Peyer's patch (tissue), 4 donors: ENCODE results near the gene HDAC9. TPM values are rescaled to one million over a fixed set of nuclear protein-coding genes. Genes with fewer than 3 reads are reported as not detected.

ENCODE experiments used
- DNase-seq, 3 donors: peaks; one replicate each; pipeline ENCODE4 v3.0.0-alpha.2; 2017 to 2019
- H3K27ac ChIP-seq, 4 donors: fragments of 200-600 bp; sonication (generic); one replicate each; pipeline ENCODE4 v1.5.1; 2016 to 2019
- H3K27me3 ChIP-seq, 2 donors: fragments of 200-600 bp; sonication (generic); one replicate each; pipeline ENCODE4 v1.5.1; 2019
- H3K36me3 ChIP-seq, 3 donors: fragments of 200-600 bp; sonication (generic); one replicate each; pipeline ENCODE4 v1.5.1; 2016 to 2019
- H3K4me1 ChIP-seq, 4 donors: fragments of 200-600 bp; sonication (generic); one replicate each; pipeline ENCODE4 v1.5.1; 2016 to 2019
- H3K4me3 ChIP-seq, 4 donors: fragments of 200-600 bp; sonication (generic); 1 replicate in 3 of 4; 2 replicates in 1 of 4; pipeline ENCODE4 v1.5.1; 2016 to 2019; ENCODE audit warnings: mild to moderate bottlenecking in 1 of 4
- H3K9me3 ChIP-seq, 4 donors: fragments of 200-600 bp; sonication (generic); one replicate each; pipeline ENCODE4 v1.5.1; 2016 to 2019; ENCODE audit warnings: mild to moderate bottlenecking in 1 of 4
- POLR2A ChIP-seq, 2 donors: fragments of 450-650 bp; IDR thresholded peaks; one replicate each; pipeline ENCODE4 v1.5.1; 2017; ENCODE audit warnings: antibody characterized with exemption in 2 of 2, mild to moderate bottlenecking in 2 of 2, moderate library complexity in 2 of 2
- total RNA-seq, 4 donors: library from RNA; depleted of rRNA; stranded (reverse); fragments of >200 nt; gene quantifications; one replicate each; pipeline ENCODE4 v1.1.0, GENCODE V29; 2016
- TF ChIP-seq, protein P1 (sequence below), 6 experiments: fragments of 450-650 bp in 4 of 6; fragments of 200-600 bp in 2 of 6; sonication (generic) in 1 of 6; IDR thresholded peaks; one replicate each; pipeline ENCODE4 v1.5.1; 2017 to 2019; ENCODE audit warnings: antibody characterized with exemption in 6 of 6, mild to moderate bottlenecking in 3 of 6, moderate library complexity in 1 of 6

Gene HDAC9
- total RNA-seq, 4 donors from 2014 or later: 0.88 to 75.9 (median 4.4) TPM

DNA sequence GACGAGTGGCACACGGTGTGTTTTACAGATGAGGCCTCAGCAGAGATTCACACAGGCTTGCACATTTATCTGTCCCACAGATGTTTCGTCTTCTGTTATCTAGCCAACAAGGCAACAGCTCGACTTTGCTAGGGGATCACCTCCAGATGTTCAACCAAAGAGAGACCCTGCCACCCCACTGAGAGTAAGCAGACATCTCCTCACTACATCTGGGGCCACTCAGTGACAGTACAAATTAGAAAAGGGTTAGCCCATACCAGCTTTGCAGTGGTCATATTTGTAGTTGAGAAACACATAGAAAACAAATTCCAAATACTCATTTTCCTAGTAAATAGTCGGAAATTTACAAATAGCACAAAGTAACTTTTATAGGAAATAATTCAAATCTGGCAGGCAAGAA is 164.2 kb downstream of the HDAC9 start:
- Histone ChIP-seq H3K4me3 (no peak overlapping the region), H3K4me1 (no peaks in the 10 kb centered on the region), H3K36me3 (no peaks in the 10 kb centered on the region), H3K9me3 (no peaks in the 10 kb centered on the region), H3K27me3 (no peaks in the 10 kb centered on the region), H3K27ac (no peak overlapping the region)
- TF ChIP-seq, protein P1, sequence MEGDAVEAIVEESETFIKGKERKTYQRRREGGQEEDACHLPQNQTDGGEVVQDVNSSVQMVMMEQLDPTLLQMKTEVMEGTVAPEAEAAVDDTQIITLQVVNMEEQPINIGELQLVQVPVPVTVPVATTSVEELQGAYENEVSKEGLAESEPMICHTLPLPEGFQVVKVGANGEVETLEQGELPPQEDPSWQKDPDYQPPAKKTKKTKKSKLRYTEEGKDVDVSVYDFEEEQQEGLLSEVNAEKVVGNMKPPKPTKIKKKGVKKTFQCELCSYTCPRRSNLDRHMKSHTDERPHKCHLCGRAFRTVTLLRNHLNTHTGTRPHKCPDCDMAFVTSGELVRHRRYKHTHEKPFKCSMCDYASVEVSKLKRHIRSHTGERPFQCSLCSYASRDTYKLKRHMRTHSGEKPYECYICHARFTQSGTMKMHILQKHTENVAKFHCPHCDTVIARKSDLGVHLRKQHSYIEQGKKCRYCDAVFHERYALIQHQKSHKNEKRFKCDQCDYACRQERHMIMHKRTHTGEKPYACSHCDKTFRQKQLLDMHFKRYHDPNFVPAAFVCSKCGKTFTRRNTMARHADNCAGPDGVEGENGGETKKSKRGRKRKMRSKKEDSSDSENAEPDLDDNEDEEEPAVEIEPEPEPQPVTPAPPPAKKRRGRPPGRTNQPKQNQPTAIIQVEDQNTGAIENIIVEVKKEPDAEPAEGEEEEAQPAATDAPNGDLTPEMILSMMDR (IDR thresholded peaks at IDR 0.05): no peak
- TF ChIP-seq POLR2A (IDR thresholded peaks at IDR 0.05): no peak
- no peak for DNase-seq

DNA sequence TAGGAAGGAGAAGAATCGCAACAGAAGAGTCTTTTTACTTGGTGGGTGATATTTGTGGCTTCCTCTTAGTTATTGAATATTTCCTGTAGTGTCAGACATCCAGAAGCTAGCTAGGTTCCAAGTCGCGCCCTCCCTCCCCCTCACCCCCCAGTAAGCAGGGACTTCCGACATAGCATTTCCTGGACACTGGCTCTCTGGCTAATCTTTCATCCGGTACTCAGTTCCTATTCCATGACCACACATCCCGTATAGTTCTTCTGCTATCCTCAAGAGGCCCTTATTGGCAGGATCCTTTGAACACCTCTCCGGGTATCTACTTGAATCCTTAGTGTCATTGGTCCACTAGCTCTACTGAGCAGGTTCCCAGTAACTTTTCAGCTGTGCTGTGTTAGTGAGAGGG is 167.8 kb downstream of the HDAC9 start:
- TF ChIP-seq, protein P1 (IDR thresholded peaks at IDR 0.05): no peak
- no peak for DNase-seq
- no peaks in the 10 kb centered on the region for H3K27me3 ChIP-seq
- H3K4me3 ChIP-seq: no peak overlapping the region
- no peak overlapping the region for H3K27ac ChIP-seq
- H3K9me3 ChIP-seq: no peaks in the 10 kb centered on the region
- H3K4me1 ChIP-seq: no peaks in the 10 kb centered on the region
- no peaks in the 10 kb centered on the region for H3K36me3 ChIP-seq

DNA sequence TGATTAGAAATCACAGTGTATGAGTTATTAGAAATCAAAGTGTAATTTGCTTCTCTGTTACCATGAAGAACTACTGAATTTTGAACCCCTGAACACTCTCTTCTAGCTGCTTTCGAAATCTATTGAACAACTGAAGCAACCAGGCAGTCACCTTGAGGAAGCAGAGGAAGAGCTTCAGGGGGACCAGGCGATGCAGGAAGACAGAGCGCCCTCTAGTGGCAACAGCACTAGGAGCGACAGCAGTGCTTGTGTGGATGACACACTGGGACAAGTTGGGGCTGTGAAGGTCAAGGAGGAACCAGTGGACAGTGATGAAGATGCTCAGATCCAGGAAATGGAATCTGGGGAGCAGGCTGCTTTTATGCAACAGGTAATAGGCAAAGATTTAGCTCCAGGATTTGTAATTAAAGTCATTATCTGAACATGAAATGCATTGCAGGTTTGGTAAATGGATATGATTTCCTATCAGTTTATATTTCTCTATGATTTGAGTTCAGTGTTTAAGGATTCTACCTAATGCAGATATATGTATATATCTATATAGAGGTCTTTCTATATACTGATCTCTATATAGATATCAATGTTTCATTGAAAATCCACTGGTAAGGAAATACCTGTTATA is 170.7 kb downstream of the HDAC9 start:
- Histone ChIP-seq H3K4me1 (no peaks in the 10 kb centered on the region), H3K27ac (no peak overlapping the region), H3K9me3 (no peaks in the 10 kb centered on the region), H3K4me3 (no peak overlapping the region), H3K27me3 (no peaks in the 10 kb centered on the region), H3K36me3 (no peaks in the 10 kb centered on the region)
- peak; percentile 59 to 90 (median 79) for DNase-seq
- TF ChIP-seq, protein P1 (IDR thresholded peaks at IDR 0.05): peak; percentile 53 to 93 (median 65)
- no peak for TF ChIP-seq POLR2A (IDR thresholded peaks at IDR 0.05)

DNA sequence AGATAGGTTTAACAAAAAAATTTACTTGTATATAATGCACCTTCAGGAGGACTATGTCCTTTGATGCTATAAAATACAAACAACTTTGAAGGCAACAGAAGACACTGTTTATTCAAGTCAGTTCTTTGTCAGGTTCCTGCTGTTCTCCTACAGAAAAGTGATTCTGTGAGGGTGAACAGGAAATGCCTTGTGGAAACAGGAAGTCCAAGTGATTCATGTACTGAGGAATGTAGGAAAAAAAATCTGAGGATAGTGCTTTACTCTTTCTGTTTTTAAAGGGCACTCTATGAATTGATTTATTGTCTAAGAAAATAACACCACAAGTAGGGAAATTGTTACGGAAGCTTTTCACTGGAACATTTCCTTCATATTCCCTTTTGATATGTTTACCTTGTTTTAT is 171.9 kb downstream of the HDAC9 start:
- no peaks in the 10 kb centered on the region for H3K9me3 ChIP-seq
- H3K36me3 ChIP-seq: no peaks in the 10 kb centered on the region
- TF ChIP-seq, protein P1 (IDR thresholded peaks at IDR 0.05): no peak
- no peak for TF ChIP-seq POLR2A (IDR thresholded peaks at IDR 0.05)
- no peaks in the 10 kb centered on the region for H3K27me3 ChIP-seq
- no peak overlapping the region for H3K4me3 ChIP-seq
- no peak overlapping the region for H3K27ac ChIP-seq
- no peaks in the 10 kb centered on the region for H3K4me1 ChIP-seq
- DNase-seq: no peak

DNA sequence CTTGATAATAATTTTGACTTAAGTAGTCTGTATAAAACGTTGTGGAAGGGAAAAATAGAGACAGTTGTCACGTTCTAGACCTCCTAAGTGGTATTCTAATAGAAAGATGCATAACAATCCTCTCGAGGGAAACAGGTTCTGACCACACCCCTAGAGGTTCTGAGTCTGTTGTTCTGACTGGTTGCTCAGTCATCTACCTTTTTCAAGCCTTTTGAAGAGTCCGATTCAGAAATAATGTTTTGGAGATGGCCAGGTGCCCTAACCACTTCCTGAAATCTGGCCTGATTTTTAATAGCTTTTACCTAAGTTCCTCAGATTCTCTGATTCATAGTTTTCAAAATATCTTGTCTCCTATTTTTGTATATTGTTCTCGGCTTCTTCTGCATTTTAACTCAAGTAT is 175.6 kb downstream of the HDAC9 start:
- Histone ChIP-seq H3K27ac (no peak overlapping the region), H3K9me3 (no peaks in the 10 kb centered on the region), H3K4me3 (no peak overlapping the region), H3K36me3 (no peaks in the 10 kb centered on the region), H3K4me1 (no peaks in the 10 kb centered on the region), H3K27me3 (no peaks in the 10 kb centered on the region)
- DNase-seq: no peak
- TF ChIP-seq, protein P1 (IDR thresholded peaks at IDR 0.05): no peak
- TF ChIP-seq POLR2A (IDR thresholded peaks at IDR 0.05): no peak

DNA sequence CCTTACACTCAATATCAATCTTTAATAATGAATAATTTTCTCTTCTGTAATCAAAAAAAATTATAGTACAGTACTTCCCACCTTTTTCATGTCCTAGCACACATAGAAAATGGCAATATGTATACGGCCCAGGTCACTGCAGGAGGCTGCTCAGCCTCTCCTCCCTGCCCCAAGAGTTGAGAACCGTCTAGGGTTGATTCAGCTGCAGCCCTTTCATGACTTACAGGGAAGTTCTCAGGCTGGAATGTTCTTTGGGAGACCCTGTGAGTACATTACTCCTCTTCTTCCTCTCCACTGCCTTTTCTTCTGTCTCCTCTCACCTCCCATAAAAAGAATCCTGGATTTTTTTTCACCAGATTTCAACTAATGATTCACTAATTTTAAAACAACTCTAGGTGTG is 180.0 kb downstream of the HDAC9 start:
- Histone ChIP-seq H3K27ac (no peak overlapping the region), H3K9me3 (no peaks in the 10 kb centered on the region)

More for the DNA sequence above, 180.0 kb downstream of the HDAC9 start:
- no peak overlapping the region for H3K4me3 ChIP-seq
- TF ChIP-seq POLR2A (IDR thresholded peaks at IDR 0.05): no peak
- TF ChIP-seq, protein P1 (IDR thresholded peaks at IDR 0.05): no peak
- no peaks in the 10 kb centered on the region for H3K36me3 ChIP-seq
- no peak for DNase-seq
- no peaks in the 10 kb centered on the region for H3K4me1 ChIP-seq
- no peaks in the 10 kb centered on the region for H3K27me3 ChIP-seq
